Neural progenitor cell (in vitro differentiated cells): ENCODE data around the gene CTSK. TPM values are rescaled to one million over a fixed set of nuclear protein-coding genes. Genes with fewer than 3 reads are reported as not detected.

ENCODE experiments used
- DNase-seq: peaks from one replicate; pipeline ENCODE4 v3.0.0-alpha.2; 2016; ENCODE audit warnings: low spot score
- H2AFZ ChIP-seq: fragments of 200-600 bp; sonication (generic); replicated peaks from 2 replicates; pipeline ENCODE4 v1.6.1; 2016; ENCODE audit warnings: antibody characterized with exemption
- H3F3A ChIP-seq: fragments of 200-600 bp; sonication (generic); 2 replicates; pipeline ENCODE4 v1.6.1; 2016; ENCODE audit warnings: antibody characterized with exemption, low read depth
- H3K27ac ChIP-seq: fragments of 200-600 bp; sonication (generic); 2 replicates; pipeline ENCODE4 v1.5.1; 2016; ENCODE audit warnings: mild to moderate bottlenecking
- H3K27me3 ChIP-seq: fragments of 200-600 bp; sonication (generic); 2 replicates; pipeline ENCODE4 v1.6.1; 2016; ENCODE audit warnings: mild to moderate bottlenecking, moderate library complexity
- H3K36me3 ChIP-seq: fragments of 200-600 bp; sonication (generic); 2 replicates; pipeline ENCODE4 v1.5.1; 2016
- H3K4me1 ChIP-seq: fragments of 200-600 bp; sonication (generic); 2 replicates; pipeline ENCODE4 v1.6.1; 2016; ENCODE audit warnings: mixed run types
- H3K4me2 ChIP-seq: fragments of 200-600 bp; sonication (generic); 2 replicates; pipeline ENCODE4 v1.6.1; 2016
- H3K4me3 ChIP-seq: fragments of 200-600 bp; sonication (generic); 2 replicates; pipeline ENCODE4 v1.5.1; 2016
- H3K79me2 ChIP-seq: fragments of 200-600 bp; sonication (generic); 2 replicates; pipeline ENCODE4 v1.6.1; 2016; ENCODE audit warnings: low read depth
- H3K9ac ChIP-seq: fragments of 200-600 bp; sonication (generic); 2 replicates; pipeline ENCODE4 v1.6.1; 2016
- H3K9me3 ChIP-seq: fragments of 200-600 bp; sonication (generic); 2 replicates; pipeline ENCODE4 v1.5.1; 2016; ENCODE audit warnings: low read depth
- H4K20me1 ChIP-seq: fragments of 200-600 bp; sonication (generic); 2 replicates; pipeline ENCODE4 v1.6.1; 2016; ENCODE audit warnings: low read depth
- H3K27ac Mint-ChIP-seq: 3 replicates; pipeline ENCODE4 v1.8.0; 2021; ENCODE audit warnings: mixed read lengths
- H3K27me3 Mint-ChIP-seq: 2 replicates; pipeline ENCODE4 v1.8.0; 2022; ENCODE audit warnings: low read depth, mild to moderate bottlenecking, inconsistent platforms, moderate library complexity, mixed read lengths; ENCODE audit not compliant: insufficient read depth
- H3K36me3 Mint-ChIP-seq: 3 replicates; pipeline ENCODE4 v1.8.0; 2021; ENCODE audit warnings: mixed read lengths
- H3K4me1 Mint-ChIP-seq: 3 replicates; pipeline ENCODE4 v1.8.0; 2021; ENCODE audit warnings: mixed read lengths
- H3K4me3 Mint-ChIP-seq: 3 replicates; pipeline ENCODE4 v1.8.0; 2021; ENCODE audit warnings: mild to moderate bottlenecking, moderate library complexity, mixed read lengths
- H3K9me3 Mint-ChIP-seq: 3 replicates; pipeline ENCODE4 v1.8.0; 2020; ENCODE audit warnings: mixed read lengths
- CTCF ChIP-seq: fragments of 200-600 bp; sonication (generic); IDR thresholded peaks from 2 replicates; pipeline ENCODE4 v1.5.1; 2017; ENCODE audit warnings: antibody characterized with exemption, mild to moderate bottlenecking
- EZH2 ChIP-seq: fragments of 200-600 bp; sonication (generic); IDR thresholded peaks from 2 replicates; pipeline ENCODE4 v1.6.1; 2017; ENCODE audit warnings: antibody characterized with exemption, mild to moderate bottlenecking, moderate library complexity
- EZH2phosphoT487 ChIP-seq: fragments of 200-600 bp; sonication (generic); IDR thresholded peaks from 2 replicates; pipeline ENCODE4 v1.6.1; 2017; ENCODE audit warnings: antibody characterized with exemption
- total RNA-seq: library from RNA; depleted of rRNA; stranded (reverse); fragments of >200 nt; gene quantifications from 2 replicates; pipeline ENCODE4 v1.2.3, GENCODE V29; 2015; ENCODE audit warnings: low replicate concordance

The CTSK gene
- total RNA-seq, 1 donor from 2014 or later, result 6.7 TPM

- H3K4me1 Mint-ChIP-seq, result no peaks in the 10 kb centered on the region
- H3K9me3 ChIP-seq, result no peaks in the 10 kb centered on the region
- no peaks in the 10 kb centered on the region for H3K4me1 ChIP-seq
- no peak overlapping the region for H2AFZ ChIP-seq
- H3K36me3 ChIP-seq, result peaks cover 13% of the 10 kb centered on the region
- H3F3A ChIP-seq, result no peaks in the 10 kb centered on the region
- no peaks in the 10 kb centered on the region for H4K20me1 ChIP-seq
- no peaks in the 10 kb centered on the region for H3K9me3 Mint-ChIP-seq
- H3K4me3 Mint-ChIP-seq, result no peak overlapping the region
- no peak for DNase-seq
- H3K27ac ChIP-seq, result no peak overlapping the region
- no peak overlapping the region for H3K4me3 ChIP-seq
- H3K27me3 ChIP-seq, result no peaks in the 10 kb centered on the region
- H3K36me3 Mint-ChIP-seq, result peaks cover 14% of the 10 kb centered on the region
- H3K79me2 ChIP-seq, result no peaks in the 10 kb centered on the region
- no peak overlapping the region for H3K27ac Mint-ChIP-seq
- H3K4me2 ChIP-seq, result no peak overlapping the region
- H3K27me3 Mint-ChIP-seq, result no peaks in the 10 kb centered on the region
- TF ChIP-seq CTCF, result no peak
- TF ChIP-seq EZH2phosphoT487, result no peak
- TF ChIP-seq EZH2, result no peak
- no peak overlapping the region for H3K9ac ChIP-seq
Observed at GRCh38 chr1:150826299-150826698, 18.2 kb upstream of the CTSK start.

GRCh38 chr1:150820730-150821512, 12.9 kb upstream of the CTSK start:
- no peak for DNase-seq
- Histone ChIP-seq H3K4me2 (no peak overlapping the region), H3K36me3 (no peaks in the 10 kb centered on the region)

GRCh38 chr1:150815871-150816270, 7.8 kb upstream of the CTSK start:
- H3K36me3 ChIP-seq, result no peaks in the 10 kb centered on the region
- Mint-ChIP-seq H3K27ac (no peak overlapping the region), H3K27me3 (no peaks in the 10 kb centered on the region), H3K4me1 (no peaks in the 10 kb centered on the region), H3K36me3 (peaks cover 16% of the 10 kb centered on the region), H3K9me3 (no peaks in the 10 kb centered on the region), H3K4me3 (no peak overlapping the region)
- H3K4me2 ChIP-seq, result no peak overlapping the region
- no peak overlapping the region for H3K9ac ChIP-seq
- no peaks in the 10 kb centered on the region for H3F3A ChIP-seq
- H4K20me1 ChIP-seq, result no peaks in the 10 kb centered on the region
- no peak for DNase-seq
- no peak overlapping the region for H3K27ac ChIP-seq
- no peaks in the 10 kb centered on the region for H3K9me3 ChIP-seq
- no peaks in the 10 kb centered on the region for H3K79me2 ChIP-seq
- no peak for TF ChIP-seq EZH2phosphoT487
- no peak for TF ChIP-seq EZH2
- no peak for TF ChIP-seq CTCF
- no peaks in the 10 kb centered on the region for H3K4me1 ChIP-seq
- H3K27me3 ChIP-seq, result no peaks in the 10 kb centered on the region
- no peak overlapping the region for H3K4me3 ChIP-seq
- H2AFZ ChIP-seq, result no peak overlapping the region

More at GRCh38 chr1:150820730-150821512, 12.9 kb upstream of the CTSK start:
- Mint-ChIP-seq H3K4me1 (no peaks in the 10 kb centered on the region), H3K36me3 (peaks cover 23% of the 10 kb centered on the region), H3K4me3 (no peak overlapping the region), H3K27me3 (no peaks in the 10 kb centered on the region), H3K9me3 (no peaks in the 10 kb centered on the region), H3K27ac (no peak overlapping the region)
- H3K79me2 ChIP-seq, result no peaks in the 10 kb centered on the region
- H2AFZ ChIP-seq, result no peak overlapping the region
- H3K4me3 ChIP-seq, result no peak overlapping the region
- no peaks in the 10 kb centered on the region for H3K27me3 ChIP-seq
- TF ChIP-seq CTCF, result no peak
- TF ChIP-seq EZH2, result no peak
- no peak for TF ChIP-seq EZH2phosphoT487
- no peaks in the 10 kb centered on the region for H4K20me1 ChIP-seq
- no peaks in the 10 kb centered on the region for H3F3A ChIP-seq
- H3K4me1 ChIP-seq, result no peaks in the 10 kb centered on the region
- H3K27ac ChIP-seq, result no peak overlapping the region
- H3K9ac ChIP-seq, result no peak overlapping the region
- no peaks in the 10 kb centered on the region for H3K9me3 ChIP-seq
